Osteocyte (in vitro differentiated cells): ENCODE data around the gene MMS19. TPM values are rescaled to one million over a fixed set of nuclear protein-coding genes. Genes with fewer than 3 reads are reported as not detected.

Experiments
- DNase-seq: peaks from one replicate; pipeline ENCODE4 v3.0.0; 2021; ENCODE audit warnings: mixed read lengths; ENCODE audit not compliant: unreplicated experiment; ENCODE audit errors: extremely low spot score
- H3K27ac Mint-ChIP-seq: one replicate; pipeline ENCODE4 v1.8.0; 2021; ENCODE audit warnings: mild to moderate bottlenecking, mixed read lengths; ENCODE audit not compliant: unreplicated experiment
- H3K27me3 Mint-ChIP-seq: one replicate; pipeline ENCODE4 v1.8.0; 2021; ENCODE audit warnings: mixed read lengths; ENCODE audit not compliant: unreplicated experiment
- H3K36me3 Mint-ChIP-seq: one replicate; pipeline ENCODE4 v1.8.0; 2021; ENCODE audit warnings: mixed read lengths; ENCODE audit not compliant: unreplicated experiment
- H3K4me1 Mint-ChIP-seq: one replicate; pipeline ENCODE4 v1.8.0; 2021; ENCODE audit warnings: mixed read lengths; ENCODE audit not compliant: unreplicated experiment
- H3K4me3 Mint-ChIP-seq: one replicate; pipeline ENCODE4 v1.8.0; 2021; ENCODE audit warnings: mild to moderate bottlenecking, moderate library complexity, mixed read lengths; ENCODE audit not compliant: unreplicated experiment
- H3K9me3 Mint-ChIP-seq: one replicate; pipeline ENCODE4 v1.8.0; 2021; ENCODE audit warnings: mixed read lengths; ENCODE audit not compliant: unreplicated experiment
- total RNA-seq: library from RNA; stranded (reverse); gene quantifications from 2 replicates; pipeline ENCODE4 v1.2.1, GENCODE V29; 2021
- TF ChIP-seq, protein P1 (sequence below): fragments of 200-600 bp; sonication (generic); IDR thresholded peaks from 2 replicates; pipeline ENCODE4 v1.5.0; 2021; ENCODE audit warnings: antibody characterized with exemption, mild to moderate bottlenecking, moderate library complexity

Gene MMS19
- total RNA-seq, 1 donor from 2014 or later = 71.1 TPM

DNA sequence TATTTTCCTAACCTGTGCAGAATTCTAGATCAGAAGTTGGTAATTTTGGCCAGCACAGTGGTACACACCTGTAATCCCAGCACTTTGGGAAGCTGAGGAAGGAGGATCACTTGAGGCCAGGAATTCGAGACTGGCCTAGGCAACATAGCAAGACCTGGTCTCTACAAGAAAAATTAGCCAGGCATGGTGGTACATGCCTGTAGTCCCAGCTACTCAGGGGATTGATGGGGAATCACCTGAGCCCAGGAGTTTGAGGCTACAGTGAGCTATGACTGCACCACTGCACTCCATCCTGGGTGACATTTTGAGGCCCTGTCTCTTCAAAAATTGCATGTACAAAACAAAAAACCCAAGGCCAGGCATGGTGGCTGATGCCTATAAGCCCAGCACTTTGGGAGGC, 63.7 kb downstream of the MMS19 start:
- Mint-ChIP-seq H3K36me3 (peaks cover 28% of the 10 kb centered on the region), H3K9me3 (no peaks in the 10 kb centered on the region), H3K4me3 (no peak overlapping the region), H3K4me1 (peaks cover under 1% of the 10 kb centered on the region), H3K27me3 (no peaks in the 10 kb centered on the region), H3K27ac (no peak overlapping the region)
- no peak for DNase-seq
- TF ChIP-seq, protein P1, sequence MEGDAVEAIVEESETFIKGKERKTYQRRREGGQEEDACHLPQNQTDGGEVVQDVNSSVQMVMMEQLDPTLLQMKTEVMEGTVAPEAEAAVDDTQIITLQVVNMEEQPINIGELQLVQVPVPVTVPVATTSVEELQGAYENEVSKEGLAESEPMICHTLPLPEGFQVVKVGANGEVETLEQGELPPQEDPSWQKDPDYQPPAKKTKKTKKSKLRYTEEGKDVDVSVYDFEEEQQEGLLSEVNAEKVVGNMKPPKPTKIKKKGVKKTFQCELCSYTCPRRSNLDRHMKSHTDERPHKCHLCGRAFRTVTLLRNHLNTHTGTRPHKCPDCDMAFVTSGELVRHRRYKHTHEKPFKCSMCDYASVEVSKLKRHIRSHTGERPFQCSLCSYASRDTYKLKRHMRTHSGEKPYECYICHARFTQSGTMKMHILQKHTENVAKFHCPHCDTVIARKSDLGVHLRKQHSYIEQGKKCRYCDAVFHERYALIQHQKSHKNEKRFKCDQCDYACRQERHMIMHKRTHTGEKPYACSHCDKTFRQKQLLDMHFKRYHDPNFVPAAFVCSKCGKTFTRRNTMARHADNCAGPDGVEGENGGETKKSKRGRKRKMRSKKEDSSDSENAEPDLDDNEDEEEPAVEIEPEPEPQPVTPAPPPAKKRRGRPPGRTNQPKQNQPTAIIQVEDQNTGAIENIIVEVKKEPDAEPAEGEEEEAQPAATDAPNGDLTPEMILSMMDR = no peak

DNA sequence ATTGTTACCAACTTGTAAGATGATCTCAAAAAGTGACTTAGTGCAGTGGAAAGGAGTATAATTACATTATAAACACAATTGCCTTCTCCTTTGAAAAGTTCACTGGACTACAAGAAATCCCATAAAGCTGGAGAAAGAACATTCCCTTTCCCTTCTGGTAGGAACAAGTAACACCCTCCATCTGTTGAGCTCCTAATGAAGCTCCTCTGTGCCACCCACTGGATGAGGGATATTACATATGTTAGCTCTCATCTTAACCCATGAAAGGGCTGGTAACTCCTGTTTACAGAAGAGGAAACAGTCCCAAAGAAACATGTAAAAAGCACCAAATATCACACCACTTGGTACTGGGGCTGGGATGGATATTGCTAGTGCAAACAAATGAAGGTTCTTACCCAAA, 64.2 kb downstream of the MMS19 start:
- H3K9me3 Mint-ChIP-seq = no peaks in the 10 kb centered on the region
- H3K27ac Mint-ChIP-seq = no peak overlapping the region
- peaks cover 31% of the 10 kb centered on the region for H3K36me3 Mint-ChIP-seq
- H3K4me3 Mint-ChIP-seq = no peak overlapping the region
- no peak for DNase-seq
- TF ChIP-seq, protein P1 = no peak
- no peaks in the 10 kb centered on the region for H3K27me3 Mint-ChIP-seq
- peaks cover 5% of the 10 kb centered on the region for H3K4me1 Mint-ChIP-seq

DNA sequence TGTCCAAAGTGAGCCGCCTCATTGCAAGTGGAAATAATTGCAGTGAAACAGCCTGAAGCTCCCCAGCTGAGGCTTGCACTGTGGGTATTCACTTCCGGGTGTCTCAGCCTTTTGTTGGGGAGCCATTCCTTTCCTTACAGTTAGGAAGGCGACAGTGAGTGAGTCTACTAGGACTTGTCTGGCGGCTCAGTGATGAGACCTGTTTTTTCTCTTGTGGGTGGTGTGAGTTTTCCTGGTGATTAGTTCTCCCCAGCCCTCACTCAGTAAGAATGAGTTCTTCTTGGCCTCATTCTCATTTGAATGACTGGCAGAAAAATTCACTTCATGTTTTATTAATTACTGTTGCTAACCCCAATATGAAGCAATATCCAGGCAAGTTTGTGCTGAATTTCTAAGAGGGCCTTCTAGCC, 69.6 kb downstream of the MMS19 start:
- H3K27ac Mint-ChIP-seq = peak overlapping the region; percentile 66
- no peaks in the 10 kb centered on the region for H3K9me3 Mint-ChIP-seq
- no peaks in the 10 kb centered on the region for H3K27me3 Mint-ChIP-seq
- TF ChIP-seq, protein P1 = no peak
- H3K36me3 Mint-ChIP-seq = peaks cover 20% of the 10 kb centered on the region
- H3K4me3 Mint-ChIP-seq = peak overlapping the region; percentile 69
- DNase-seq = no peak
- peaks cover 22% of the 10 kb centered on the region for H3K4me1 Mint-ChIP-seq

DNA sequence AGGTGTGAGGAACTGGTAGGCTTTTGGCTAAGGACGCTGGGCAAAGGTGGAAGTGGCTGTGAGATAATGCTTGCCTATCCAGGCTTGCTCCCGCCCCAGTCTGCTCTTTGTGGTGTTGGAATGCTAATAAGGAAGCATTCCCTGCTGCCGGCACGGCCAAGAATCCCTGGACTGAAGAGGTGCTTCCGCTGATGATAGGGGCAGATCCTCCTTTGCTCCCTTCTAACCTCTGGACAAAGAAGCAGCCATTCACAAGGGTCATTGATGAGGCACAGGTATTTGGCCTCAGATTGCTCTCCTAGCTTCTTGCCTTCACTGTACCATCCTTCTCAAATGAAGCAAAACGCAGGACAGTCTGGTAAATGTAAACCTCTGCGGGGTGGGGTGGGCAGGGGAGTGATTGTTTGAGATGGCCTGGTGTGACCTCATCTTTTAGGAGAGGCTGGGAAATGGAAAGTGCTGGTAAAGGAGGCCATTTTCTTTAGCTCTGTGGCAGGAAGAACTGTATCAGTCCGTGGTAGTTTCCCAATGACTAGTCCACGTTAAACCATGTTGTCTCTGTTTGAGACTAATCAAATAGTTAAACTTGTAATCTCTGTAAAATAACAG, 70.5 kb downstream of the MMS19 start:
- peak overlapping the region; percentile 88 for H3K4me3 Mint-ChIP-seq
- no peaks in the 10 kb centered on the region for H3K9me3 Mint-ChIP-seq
- DNase-seq = no peak
- H3K27ac Mint-ChIP-seq = peak overlapping the region; percentile 80
- H3K27me3 Mint-ChIP-seq = no peaks in the 10 kb centered on the region
- H3K36me3 Mint-ChIP-seq = peaks cover 20% of the 10 kb centered on the region
- TF ChIP-seq, protein P1 = no peak
- H3K4me1 Mint-ChIP-seq = peaks cover 27% of the 10 kb centered on the region

DNA sequence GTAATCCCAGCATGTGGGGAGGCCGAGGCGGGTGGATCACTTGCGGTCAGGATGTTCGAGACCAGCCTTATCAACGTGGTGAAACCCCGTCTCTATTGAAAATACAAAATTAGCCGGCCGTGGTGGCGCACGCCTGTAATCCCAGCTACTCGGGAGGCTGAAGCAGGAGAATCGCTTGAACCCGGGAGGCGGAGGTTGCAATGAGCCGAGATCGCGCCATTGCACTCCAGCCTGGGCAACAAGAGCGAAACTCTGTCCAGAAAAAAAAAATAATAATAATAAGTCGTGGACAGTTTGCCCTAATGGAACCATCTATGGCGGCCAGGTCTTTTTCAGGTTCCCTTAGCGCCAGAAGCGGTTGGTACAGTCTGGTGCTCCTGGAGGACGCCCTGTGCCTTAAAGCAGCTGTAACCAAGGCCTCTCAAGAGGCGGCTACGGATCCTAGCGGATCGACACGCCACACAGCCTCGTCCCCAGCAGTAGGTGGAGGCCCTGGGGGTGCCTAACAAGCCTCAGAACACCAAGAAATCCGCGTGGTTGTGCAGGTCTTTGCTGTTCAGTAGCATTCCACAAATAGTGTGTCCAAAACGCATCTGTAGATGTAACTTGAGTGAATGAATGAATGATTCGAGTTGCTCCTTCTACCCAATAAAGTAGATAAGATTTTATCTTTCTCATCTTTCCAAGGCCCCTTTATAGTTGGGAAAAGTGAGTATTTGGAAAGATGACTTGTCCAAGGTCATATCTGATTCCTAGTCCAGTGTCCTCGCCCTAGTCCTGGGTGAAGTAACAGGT, 71.2 kb downstream of the MMS19 start:
- Mint-ChIP-seq H3K4me3 (peak overlapping the region; percentile 88), H3K27me3 (no peaks in the 10 kb centered on the region), H3K36me3 (peaks cover 17% of the 10 kb centered on the region), H3K9me3 (no peaks in the 10 kb centered on the region), H3K27ac (peak overlapping the region; percentile 80), H3K4me1 (peaks cover 27% of the 10 kb centered on the region)
- TF ChIP-seq, protein P1 = no peak
- no peak for DNase-seq
